ENCODE measurements around the gene PPP2R3B.
"Not testable (repeated sequence)": the region's sequence is repeated elsewhere in the genome, so short reads cannot be mapped to it uniquely, and the experiment has no call there.

Gene PPP2R3B, protein sequence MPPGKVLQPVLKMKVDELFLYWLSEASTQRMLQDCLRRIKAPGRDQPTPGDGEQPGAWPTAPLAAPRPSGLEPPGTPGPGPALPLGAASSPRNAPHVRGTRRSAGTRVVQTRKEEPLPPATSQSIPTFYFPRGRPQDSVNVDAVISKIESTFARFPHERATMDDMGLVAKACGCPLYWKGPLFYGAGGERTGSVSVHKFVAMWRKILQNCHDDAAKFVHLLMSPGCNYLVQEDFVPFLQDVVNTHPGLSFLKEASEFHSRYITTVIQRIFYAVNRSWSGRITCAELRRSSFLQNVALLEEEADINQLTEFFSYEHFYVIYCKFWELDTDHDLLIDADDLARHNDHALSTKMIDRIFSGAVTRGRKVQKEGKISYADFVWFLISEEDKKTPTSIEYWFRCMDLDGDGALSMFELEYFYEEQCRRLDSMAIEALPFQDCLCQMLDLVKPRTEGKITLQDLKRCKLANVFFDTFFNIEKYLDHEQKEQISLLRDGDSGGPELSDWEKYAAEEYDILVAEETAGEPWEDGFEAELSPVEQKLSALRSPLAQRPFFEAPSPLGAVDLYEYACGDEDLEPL

GRCh38 chrX:386768-387575 lies at the start of gene PPP2R3B:
Gene PPP2R3B (minus strand): TSS chrX:386907. CDS start chrX:386691, 216 bp downstream.
- no peak for DNase-seq

- DNase-seq, result no peak
Measured at GRCh38 chrX:435536-436122, 48.9 kb upstream of the PPP2R3B start.

- no peak for DNase-seq
Measured at GRCh38 chrX:434946-435345, 48.2 kb upstream of the PPP2R3B start.

DNA sequence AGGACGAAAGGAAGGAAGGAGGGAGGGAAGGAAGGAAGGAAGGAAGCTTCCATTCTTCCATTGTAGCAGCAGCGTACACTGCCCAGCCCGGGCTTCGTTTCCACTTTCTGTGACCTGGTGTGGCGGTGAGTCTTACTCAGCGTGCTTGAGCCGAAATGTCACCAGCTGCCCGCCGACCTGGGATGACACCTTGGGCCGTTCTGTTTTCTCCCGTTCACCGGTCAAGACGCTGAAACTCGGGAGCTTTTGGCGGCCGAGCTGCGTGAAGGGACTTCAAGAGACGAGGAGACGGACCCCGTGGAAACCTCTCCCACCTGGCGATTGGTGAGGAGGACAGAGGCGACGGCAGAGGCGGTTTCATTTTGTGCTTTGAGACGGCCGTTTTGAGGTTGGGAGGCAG lies 47.1 kb upstream of the PPP2R3B start:
- DNase-seq, result no peak

DNA sequence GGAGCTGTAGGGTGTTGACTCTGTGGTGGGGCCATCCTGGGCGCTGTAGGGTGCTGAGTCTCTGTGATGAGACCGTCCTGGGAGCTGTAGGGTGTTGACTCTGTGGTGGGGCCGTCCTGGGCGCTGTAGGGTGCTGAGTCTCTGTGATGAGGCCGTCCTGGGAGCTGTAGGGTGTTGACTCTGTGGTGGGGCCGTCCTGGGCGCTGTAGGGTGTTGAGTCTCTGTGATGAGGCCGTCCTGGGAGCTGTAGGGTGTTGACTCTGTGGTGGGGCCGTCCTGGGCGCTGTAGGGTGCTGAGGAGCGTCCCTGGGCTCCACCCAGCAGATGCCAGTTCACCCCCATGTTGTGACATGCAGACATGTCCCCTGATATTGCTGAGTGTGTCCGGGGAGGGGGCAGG lies 46.0 kb upstream of the PPP2R3B start:
- DNase-seq, result not testable (repeated sequence)

DNA sequence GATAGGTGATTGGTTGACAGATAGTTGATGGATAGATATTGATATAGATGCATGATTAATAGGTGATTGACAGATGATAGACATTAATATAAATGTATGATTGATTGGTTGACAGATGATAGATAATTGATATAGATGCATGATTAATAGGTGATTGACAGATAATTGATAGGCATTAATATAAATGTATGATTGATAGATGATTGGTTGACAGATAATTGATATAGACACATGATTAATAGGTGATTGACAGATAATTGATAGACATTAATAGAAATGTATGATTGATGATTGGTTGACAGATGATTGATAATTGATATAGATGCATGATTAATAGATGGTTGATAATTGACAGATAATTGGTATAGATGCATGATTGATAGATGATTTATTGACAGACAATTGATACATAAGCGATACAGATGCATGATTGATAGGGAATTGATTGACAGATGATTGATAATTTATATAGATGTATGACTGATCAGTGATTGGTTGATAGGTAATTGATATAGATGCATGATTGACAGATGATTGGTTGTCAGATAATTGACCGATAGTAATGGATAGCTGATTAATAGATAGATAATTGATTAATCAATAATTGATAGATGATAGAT lies 44.9 kb upstream of the PPP2R3B start:
- DNase-seq, result no peak

GRCh38 chrX:431056-431455 lies 44.3 kb upstream of the PPP2R3B start:
- no peak for DNase-seq

GRCh38 chrX:429266-429825 lies 42.6 kb upstream of the PPP2R3B start:
- DNase-seq, result no peak

DNA sequence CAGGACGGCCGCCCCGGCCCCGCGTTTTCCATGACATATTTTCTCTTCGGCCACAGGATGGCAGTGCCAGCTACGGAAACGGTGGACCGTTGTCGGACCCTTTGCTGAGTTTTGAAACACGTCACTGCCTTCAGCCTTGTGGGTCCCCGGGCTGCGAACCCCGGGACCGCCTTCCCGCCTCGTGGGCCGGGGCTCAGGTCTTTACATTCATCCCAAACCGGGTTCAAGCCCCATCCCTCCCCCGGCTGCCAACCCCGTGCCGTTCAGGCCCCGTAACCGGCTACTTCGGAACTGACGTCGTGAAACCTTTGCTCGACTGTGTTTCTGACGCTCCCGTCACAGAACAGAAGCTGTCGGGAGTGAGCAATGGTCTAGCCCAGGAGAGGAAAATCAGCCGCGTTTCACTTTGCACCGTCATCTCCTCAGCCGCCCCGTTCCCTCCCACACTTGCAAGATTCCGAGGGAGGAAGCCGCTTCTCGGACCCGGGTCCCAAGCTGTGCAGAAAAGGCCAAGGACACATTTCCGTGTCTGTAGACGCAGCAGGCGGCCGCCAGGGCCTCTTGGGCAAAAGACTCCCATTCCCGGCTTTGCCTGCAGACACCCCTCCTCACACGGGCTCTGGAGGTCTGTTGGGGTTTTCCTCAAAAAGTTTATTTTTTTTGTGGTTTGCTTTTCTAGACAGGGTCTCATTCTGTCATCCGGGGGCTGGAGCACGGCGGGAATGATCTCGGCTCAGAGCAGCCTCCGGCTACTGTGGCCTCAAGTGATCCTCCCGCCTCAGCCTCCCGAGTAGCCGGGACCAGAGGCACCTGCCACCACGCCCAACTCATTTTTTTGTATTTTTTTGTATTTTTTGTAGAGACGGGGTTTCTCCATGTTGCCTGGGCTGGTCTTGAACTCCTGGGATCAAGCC lies 41.4 kb upstream of the PPP2R3B start:
- no peak for DNase-seq

GRCh38 chrX:426881-427280 lies 40.2 kb upstream of the PPP2R3B start:
- no peak for DNase-seq

DNA sequence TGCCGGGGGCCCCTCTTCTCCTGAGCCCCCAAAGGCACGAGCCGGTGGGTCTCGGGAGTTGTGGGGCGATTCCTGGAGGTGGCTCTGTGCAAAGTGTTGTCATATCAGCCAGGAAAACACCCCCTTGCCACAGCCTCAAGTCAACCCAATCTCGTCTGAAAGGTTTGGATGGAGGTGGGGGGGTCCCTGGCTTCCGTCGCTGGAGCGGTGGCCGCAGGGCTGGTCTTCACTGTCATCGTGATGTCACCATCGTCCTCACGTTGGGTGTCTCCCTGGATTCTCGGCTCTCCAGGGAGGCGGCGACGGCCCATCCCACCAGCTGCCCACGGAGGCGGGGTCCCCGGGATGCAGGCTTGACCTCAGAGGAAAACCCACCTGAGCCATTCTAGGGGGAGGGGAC lies 38.3 kb upstream of the PPP2R3B start:
- no peak for DNase-seq

DNA sequence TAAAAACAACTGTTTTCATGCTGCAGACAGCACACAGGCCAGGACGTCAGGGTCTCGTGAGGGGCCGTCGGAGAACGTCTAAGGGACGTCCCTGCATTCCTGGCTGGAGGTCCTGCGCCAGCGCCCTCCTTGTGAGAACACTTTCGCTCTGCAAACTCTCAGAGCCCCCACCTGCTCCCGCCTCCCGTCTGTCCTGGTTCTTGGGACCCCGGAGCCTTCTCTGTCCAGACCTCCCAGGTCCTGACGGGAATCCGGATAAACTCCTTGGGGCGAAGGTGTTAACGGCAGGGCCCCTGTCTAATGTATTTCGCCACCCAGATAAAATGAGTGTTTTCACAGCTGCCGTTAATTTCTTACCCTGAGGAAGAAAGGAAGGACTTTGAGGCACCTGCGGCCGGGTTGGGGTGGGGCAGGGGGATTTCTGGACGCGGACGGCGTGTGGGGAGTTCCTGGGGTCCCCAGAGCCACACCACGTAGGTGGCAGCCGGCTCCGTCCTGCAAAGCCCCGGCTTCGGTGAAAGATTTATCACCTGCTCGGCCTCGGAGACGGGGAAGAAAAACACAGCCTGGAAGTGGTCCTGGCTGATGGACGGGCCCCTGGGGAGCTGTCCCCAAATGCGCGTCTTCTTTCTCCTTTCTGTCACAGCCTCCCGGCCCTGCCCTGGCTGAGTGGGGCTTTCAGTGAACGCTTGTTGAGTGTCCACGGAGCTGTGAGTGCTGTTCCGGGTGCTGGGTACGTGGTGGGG lies 35.1 kb upstream of the PPP2R3B start:
- no peak for DNase-seq

- no peak for DNase-seq
Measured at GRCh38 chrX:420496-421223, 34.0 kb upstream of the PPP2R3B start.

- no peak for DNase-seq
Measured at GRCh38 chrX:418927-419729, 32.4 kb upstream of the PPP2R3B start.

- not testable (repeated sequence) for DNase-seq
Measured at GRCh38 chrX:415498-415897, 28.8 kb upstream of the PPP2R3B start.

- no peak for DNase-seq
Measured at GRCh38 chrX:413322-414201, 26.9 kb upstream of the PPP2R3B start.

GRCh38 chrX:410296-410695 lies 23.6 kb upstream of the PPP2R3B start:
- no peak for DNase-seq

DNA sequence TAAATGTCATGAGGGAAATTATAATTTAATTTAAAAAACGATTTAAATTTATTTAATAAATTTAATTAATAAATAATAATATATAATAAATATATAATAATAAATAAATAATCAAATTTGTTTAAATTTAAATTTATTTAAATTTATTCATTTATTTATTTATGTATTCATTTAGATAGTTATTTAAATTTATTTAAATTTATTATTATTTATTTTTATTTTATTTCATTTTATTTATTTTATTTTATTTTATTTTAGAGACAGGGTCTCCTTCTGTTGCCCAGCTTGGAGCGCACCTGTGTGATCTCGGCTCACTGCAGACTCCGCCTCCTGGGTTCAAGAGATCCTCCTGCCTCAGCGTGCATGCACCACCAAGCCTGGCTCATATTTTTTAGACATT lies 18.4 kb upstream of the PPP2R3B start:
- no peak for DNase-seq
